Measurements from ENCODE around the gene FLT1.

DNA sequence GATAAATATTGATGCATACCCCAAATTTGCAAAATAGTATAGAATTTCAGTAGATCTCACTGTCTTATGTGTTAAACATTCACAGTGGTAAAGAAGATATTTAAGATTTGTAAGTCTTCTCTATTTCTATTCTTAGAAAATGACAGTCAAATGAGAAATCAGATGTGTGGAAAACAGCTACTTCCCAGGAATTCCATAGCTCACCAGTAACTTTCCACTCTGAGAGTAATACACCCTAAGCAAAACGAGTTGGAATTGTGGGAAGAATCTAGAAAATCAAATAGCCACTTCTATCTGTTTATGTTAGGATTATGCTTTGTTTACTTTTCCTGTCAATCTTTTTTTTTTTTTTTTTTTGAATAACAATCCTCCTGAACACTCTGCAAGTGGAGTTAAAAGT is 69.1 kb downstream of the FLT1 start:
- TF ChIP-seq GATA2 (IDR thresholded peaks at IDR 0.05; ENCODE audit: low read depth, low read length) (no peak), GATA3 (IDR thresholded peaks at IDR 0.05; ENCODE audit: low read depth, low read length) (no peak)

Data from SH-SY5Y (cell line).